Natural killer cell (primary cell): ENCODE results near the gene SYT14. TPM values are rescaled to one million over a fixed set of nuclear protein-coding genes. Genes with fewer than 3 reads are reported as not detected.

Source experiments
- ATAC-seq, 3 donors: fragments of 150-1000 bp in 2 of 3; fragments of 200-7000 bp in 1 of 3; cut with Tn5 transposase; 1 replicate in 1 of 3; 2 replicates in 2 of 3; pipeline ENCODE4 v1.10.0; 2021; ENCODE audit warnings: mild to moderate bottlenecking in 2 of 3, moderate library complexity in 2 of 3
- DNase-seq, 2 donors: peaks; one replicate each; pipeline versions ENCODE4 v3.0.0 to v3.0.0-alpha.2; 2013 to 2021; ENCODE audit warnings: mixed read lengths in 1 of 2
- H3K27ac ChIP-seq: one replicate; pipeline ENCODE4 v1.5.1; 2013; ENCODE audit warnings: mild to moderate bottlenecking, low read length
- H3K27me3 ChIP-seq: one replicate; pipeline ENCODE4 v1.6.1; 2013; ENCODE audit warnings: low read length; ENCODE audit not compliant: control insufficient read depth, insufficient read depth
- H3K36me3 ChIP-seq: one replicate; pipeline ENCODE4 v1.6.1; 2013; ENCODE audit warnings: low read length; ENCODE audit not compliant: control insufficient read depth, insufficient read depth
- H3K4me1 ChIP-seq: one replicate; pipeline ENCODE4 v1.6.1; 2013; ENCODE audit warnings: low read length; ENCODE audit not compliant: control insufficient read depth, insufficient read depth
- H3K4me3 ChIP-seq: one replicate; pipeline ENCODE4 v1.5.1; 2013; ENCODE audit warnings: low read length
- H3K9me3 ChIP-seq: one replicate; pipeline ENCODE4 v1.6.1; 2013; ENCODE audit warnings: low read length; ENCODE audit not compliant: control insufficient read depth, insufficient read depth
- H3K27ac Mint-ChIP-seq, 2 donors: one replicate each; pipeline ENCODE4 v1.8.0; 2022; ENCODE audit warnings: mild to moderate bottlenecking in 2 of 2, mixed read lengths in 2 of 2, moderate library complexity in 1 of 2
- H3K27me3 Mint-ChIP-seq, 2 donors: one replicate each; pipeline ENCODE4 v1.8.0; 2022; ENCODE audit warnings: low read depth in 2 of 2, mixed read lengths in 2 of 2
- H3K36me3 Mint-ChIP-seq: one replicate; pipeline ENCODE4 v1.8.0; 2022; ENCODE audit warnings: mixed read lengths
- H3K4me1 Mint-ChIP-seq, 2 donors: one replicate each; pipeline ENCODE4 v1.8.0; 2022; ENCODE audit warnings: mixed read lengths in 2 of 2
- H3K4me3 Mint-ChIP-seq: one replicate; pipeline ENCODE4 v1.8.0; 2022; ENCODE audit warnings: mild to moderate bottlenecking, moderate library complexity, mixed read lengths
- H3K9me3 Mint-ChIP-seq, 2 donors: one replicate each; pipeline ENCODE4 v1.8.0; 2022; ENCODE audit warnings: mixed read lengths in 2 of 2
- WGBS: methylation state at CpG from one replicate; pipeline ENCODE4 v1.1.7; 2013; ENCODE audit warnings: missing lambda C conversion rate; ENCODE audit not compliant: insufficient coverage; 5-methylcytosine and 5-hydroxymethylcytosine counted together
- intact Hi-C: fragments of 100-400 bp; cut with micrococcal nuclease; formaldehyde crosslinking; loops from one replicate; pipeline ENCODE4 v1.14.2; 2022
- total RNA-seq, 4 donors: library from RNA; stranded (reverse); fragments of 120-200 nt in 1 of 4; gene quantifications; one replicate each; pipeline versions ENCODE4 v1.2.3 to v1.2.4, GENCODE V29; 2013 to 2022
- TF ChIP-seq, protein P1 (sequence below): fragments of 200-600 bp; IDR thresholded peaks from one replicate; pipeline ENCODE4 v1.8.0; 2022; ENCODE audit warnings: antibody characterized with exemption

The SYT14 gene
- total RNA-seq, 3 donors from 2014 or later (not counting 1 experiment from before 2014, with no cell fraction given): not detected

DNA sequence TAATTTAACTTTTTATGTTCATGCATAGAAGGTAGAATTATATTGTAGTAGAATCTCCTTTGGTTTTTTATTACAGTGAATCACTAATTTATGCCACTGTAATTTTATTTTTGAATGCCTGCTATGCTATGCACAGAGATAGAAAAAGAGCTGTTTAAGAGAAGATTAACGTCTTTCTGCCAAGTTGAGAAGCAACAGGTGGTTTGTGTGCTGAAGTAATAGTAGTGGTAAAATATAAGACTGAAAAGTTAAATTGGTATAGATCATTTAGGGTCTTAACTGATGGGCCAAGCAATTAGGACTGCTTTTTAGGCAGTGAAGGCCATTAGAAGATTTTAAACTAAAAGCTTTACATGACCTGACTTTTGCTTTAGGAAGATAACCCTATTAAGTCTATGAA lies 115.1 kb downstream of the SYT14 start:
- Mint-ChIP-seq H3K4me3 (no peak overlapping the region), H3K4me1 (no peaks in the 10 kb centered on the region), H3K27me3 (no peaks in the 10 kb centered on the region), H3K9me3 (peaks cover 4 to 5% of the 10 kb centered on the region in 2 donors), H3K36me3 (no peaks in the 10 kb centered on the region), H3K27ac (no peak overlapping the region)
- ATAC-seq (no peak), DNase-seq (no peak)
- no peaks in the 10 kb centered on the region for H3K27me3 ChIP-seq
- H3K27ac ChIP-seq: no peak overlapping the region
- H3K36me3 ChIP-seq: no peaks in the 10 kb centered on the region
- H3K4me3 ChIP-seq: no peak overlapping the region
- TF ChIP-seq, protein P1, sequence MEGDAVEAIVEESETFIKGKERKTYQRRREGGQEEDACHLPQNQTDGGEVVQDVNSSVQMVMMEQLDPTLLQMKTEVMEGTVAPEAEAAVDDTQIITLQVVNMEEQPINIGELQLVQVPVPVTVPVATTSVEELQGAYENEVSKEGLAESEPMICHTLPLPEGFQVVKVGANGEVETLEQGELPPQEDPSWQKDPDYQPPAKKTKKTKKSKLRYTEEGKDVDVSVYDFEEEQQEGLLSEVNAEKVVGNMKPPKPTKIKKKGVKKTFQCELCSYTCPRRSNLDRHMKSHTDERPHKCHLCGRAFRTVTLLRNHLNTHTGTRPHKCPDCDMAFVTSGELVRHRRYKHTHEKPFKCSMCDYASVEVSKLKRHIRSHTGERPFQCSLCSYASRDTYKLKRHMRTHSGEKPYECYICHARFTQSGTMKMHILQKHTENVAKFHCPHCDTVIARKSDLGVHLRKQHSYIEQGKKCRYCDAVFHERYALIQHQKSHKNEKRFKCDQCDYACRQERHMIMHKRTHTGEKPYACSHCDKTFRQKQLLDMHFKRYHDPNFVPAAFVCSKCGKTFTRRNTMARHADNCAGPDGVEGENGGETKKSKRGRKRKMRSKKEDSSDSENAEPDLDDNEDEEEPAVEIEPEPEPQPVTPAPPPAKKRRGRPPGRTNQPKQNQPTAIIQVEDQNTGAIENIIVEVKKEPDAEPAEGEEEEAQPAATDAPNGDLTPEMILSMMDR: no peak
- H3K9me3 ChIP-seq: peaks cover 4% of the 10 kb centered on the region
- WGBS: 91% methylated on average over 1 of the region's 1 CpG
- no peaks in the 10 kb centered on the region for H3K4me1 ChIP-seq
- intact Hi-C loops: no loop called here

DNA sequence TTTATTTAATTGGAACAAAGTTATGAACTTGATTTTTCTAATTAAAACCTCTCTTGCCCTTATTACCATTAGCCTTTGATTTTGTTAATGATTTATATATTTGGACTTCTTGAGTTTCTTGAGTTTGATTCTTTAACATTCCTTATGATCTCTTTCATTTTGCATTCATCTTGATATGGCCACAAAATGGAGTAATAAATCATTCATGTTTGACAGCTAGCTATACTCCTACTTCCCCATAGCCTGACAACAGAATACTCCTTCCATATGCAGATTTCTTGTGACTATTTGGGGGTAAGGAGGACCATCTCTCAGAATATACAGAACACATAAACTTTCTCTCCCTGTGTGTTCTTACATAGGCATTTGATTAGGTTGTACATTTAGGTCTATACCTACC lies 119.6 kb downstream of the SYT14 start:
- intact Hi-C loops: no loop called here
- Histone ChIP-seq H3K4me3 (no peak overlapping the region), H3K27ac (no peak overlapping the region), H3K27me3 (no peaks in the 10 kb centered on the region), H3K4me1 (no peaks in the 10 kb centered on the region), H3K36me3 (no peaks in the 10 kb centered on the region), H3K9me3 (no peaks in the 10 kb centered on the region)
- TF ChIP-seq, protein P1: no peak
- H3K36me3 Mint-ChIP-seq: no peaks in the 10 kb centered on the region
- H3K4me1 Mint-ChIP-seq: no peaks in the 10 kb centered on the region
- DNase-seq (no peak), ATAC-seq (no peak)
- H3K9me3 Mint-ChIP-seq: peaks cover 0 to 5% of the 10 kb centered on the region in 2 donors
- no peak overlapping the region for H3K4me3 Mint-ChIP-seq
- no peak overlapping the region for H3K27ac Mint-ChIP-seq
- H3K27me3 Mint-ChIP-seq: no peaks in the 10 kb centered on the region

DNA sequence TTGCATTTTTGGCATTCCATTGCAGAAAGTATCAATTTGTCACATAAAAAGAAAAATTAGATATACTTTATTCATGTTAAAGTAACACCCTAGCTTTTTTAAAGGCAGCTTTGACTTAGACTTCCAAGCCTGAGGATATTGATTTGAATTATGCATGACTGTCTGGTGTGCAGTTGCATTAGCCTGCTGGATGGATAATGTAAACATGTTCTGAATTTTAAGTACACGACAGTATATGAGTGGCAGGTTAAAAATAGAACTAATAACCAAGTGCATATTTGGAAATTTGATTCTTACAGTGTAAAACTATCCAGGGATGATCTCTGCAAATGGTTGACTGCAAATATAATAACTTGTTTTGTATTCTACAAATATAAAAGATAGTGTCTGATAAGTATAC lies 124.0 kb downstream of the SYT14 start:
- 89% methylated on average over 1 of the region's 1 CpG for WGBS
- TF ChIP-seq, protein P1: no peak
- no peaks in the 10 kb centered on the region for H3K4me1 ChIP-seq
- no peaks in the 10 kb centered on the region for H3K9me3 ChIP-seq
- no peak overlapping the region for H3K4me3 ChIP-seq
- no peaks in the 10 kb centered on the region for H3K27me3 ChIP-seq
- Mint-ChIP-seq H3K36me3 (peaks cover under 1% of the 10 kb centered on the region), H3K27me3 (no peaks in the 10 kb centered on the region), H3K4me3 (no peak overlapping the region), H3K9me3 (peaks cover 0 to 9% of the 10 kb centered on the region in 2 donors), H3K4me1 (no peaks in the 10 kb centered on the region), H3K27ac (no peak overlapping the region)
- DNase-seq (no peak), ATAC-seq (no peak)
- H3K27ac ChIP-seq: no peak overlapping the region
- intact Hi-C loops: no loop called here
- no peaks in the 10 kb centered on the region for H3K36me3 ChIP-seq

DNA sequence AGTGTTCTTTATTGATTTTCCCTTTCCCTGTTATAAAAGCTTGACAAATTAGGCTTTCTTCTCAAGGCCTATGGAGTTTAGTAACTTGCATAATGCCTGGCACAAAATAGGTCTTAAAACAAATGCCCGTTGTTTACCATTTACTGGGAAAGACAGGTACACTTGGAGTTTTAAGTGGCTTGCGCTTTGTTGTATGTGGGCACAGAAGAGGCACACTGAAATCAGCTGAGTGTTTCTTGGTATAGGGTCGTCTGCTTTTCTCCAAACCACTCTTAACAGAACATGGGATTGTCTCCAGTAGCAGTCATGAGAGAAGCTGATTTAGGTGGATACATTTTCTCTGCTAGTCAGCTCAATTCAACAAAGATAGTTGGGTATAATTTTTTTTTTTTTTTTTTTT lies 132.5 kb downstream of the SYT14 start:
- TF ChIP-seq, protein P1: no peak
- no peaks in the 10 kb centered on the region for H3K4me1 ChIP-seq
- H3K36me3 Mint-ChIP-seq: peaks cover 5% of the 10 kb centered on the region
- H3K4me3 ChIP-seq: no peak overlapping the region
- 91% methylated on average over 3 of the region's 3 CpGs for WGBS
- no peak overlapping the region for H3K27ac ChIP-seq
- DNase-seq: no peak
- no peaks in the 10 kb centered on the region for H3K36me3 ChIP-seq
- no peak overlapping the region for H3K27ac Mint-ChIP-seq
- intact Hi-C loops: no loop called here
- H3K9me3 Mint-ChIP-seq: peaks cover 4% of the 10 kb centered on the region in 2 donors
- ATAC-seq: no peak
- no peaks in the 10 kb centered on the region for H3K9me3 ChIP-seq
- no peaks in the 10 kb centered on the region for H3K27me3 ChIP-seq
- H3K4me3 Mint-ChIP-seq: no peak overlapping the region
- no peaks in the 10 kb centered on the region for H3K4me1 Mint-ChIP-seq
- H3K27me3 Mint-ChIP-seq: peaks cover 0 to 2% of the 10 kb centered on the region in 2 donors
